B cell (primary cell): ENCODE measurements around the gene SVIP.

ENCODE experiments used
- CTCF ChIP-seq: fragments of 200-600 bp; IDR thresholded peaks from one replicate; pipeline ENCODE4 v1.8.0; 2022; ENCODE audit warnings: antibody characterized with exemption, mild to moderate bottlenecking
- EZH2 ChIP-seq: IDR thresholded peaks from 2 replicates; pipeline ENCODE4 v1.6.1; 2012; ENCODE audit warnings: borderline replicate concordance, low read depth, mild to moderate bottlenecking, moderate library complexity, low read length; ENCODE audit not compliant: insufficient read depth, poor library complexity, severe bottlenecking

GRCh38 chr11:22832315-22833015 is 2.9 kb upstream of the SVIP start:
- no peak for TF ChIP-seq CTCF
- no peak for TF ChIP-seq EZH2
